Nucleus accumbens (tissue), 56 donors: Measurements from ENCODE around the gene STAB1.
"Not testable (repeated sequence)": the region's sequence is repeated elsewhere in the genome, so short reads cannot be mapped to it uniquely, and the experiment has no call there.

ENCODE experiments used
- DNase-seq, 56 donors: peaks; one replicate each; lab custom pipeline; 2025; lab: John Stamatoyannopoulos, UW

Gene STAB1

DNA sequence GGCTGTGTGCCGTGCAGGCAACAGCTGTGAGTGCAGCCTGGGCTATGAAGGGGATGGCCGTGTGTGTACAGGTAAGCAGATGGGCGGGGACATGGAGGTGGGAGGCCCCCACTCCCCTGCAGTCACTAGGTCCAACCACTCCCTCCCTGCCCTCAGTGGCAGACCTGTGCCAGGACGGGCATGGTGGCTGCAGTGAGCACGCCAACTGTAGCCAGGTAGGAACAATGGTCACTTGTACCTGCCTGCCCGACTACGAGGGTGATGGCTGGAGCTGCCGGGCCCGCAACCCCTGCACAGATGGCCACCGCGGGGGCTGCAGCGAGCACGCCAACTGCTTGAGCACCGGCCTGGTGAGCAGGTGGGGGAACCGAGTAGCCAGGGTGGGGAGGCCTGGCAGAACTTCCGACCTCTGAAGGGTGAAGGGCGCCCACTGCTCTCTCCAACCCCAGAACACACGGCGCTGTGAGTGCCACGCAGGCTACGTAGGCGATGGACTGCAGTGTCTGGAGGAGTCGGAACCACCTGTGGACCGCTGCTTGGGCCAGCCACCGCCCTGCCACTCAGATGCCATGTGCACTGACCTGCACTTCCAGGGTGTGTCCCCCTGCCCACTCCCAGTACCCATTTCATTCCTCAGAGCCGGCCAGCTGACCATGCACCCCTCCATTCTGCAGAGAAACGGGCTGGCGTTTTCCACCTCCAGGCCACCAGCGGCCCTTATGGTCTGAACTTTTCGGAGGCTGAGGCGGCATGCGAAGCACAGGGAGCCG lies 26.9 kb downstream of the STAB1 start:
- no peak for DNase-seq

DNA sequence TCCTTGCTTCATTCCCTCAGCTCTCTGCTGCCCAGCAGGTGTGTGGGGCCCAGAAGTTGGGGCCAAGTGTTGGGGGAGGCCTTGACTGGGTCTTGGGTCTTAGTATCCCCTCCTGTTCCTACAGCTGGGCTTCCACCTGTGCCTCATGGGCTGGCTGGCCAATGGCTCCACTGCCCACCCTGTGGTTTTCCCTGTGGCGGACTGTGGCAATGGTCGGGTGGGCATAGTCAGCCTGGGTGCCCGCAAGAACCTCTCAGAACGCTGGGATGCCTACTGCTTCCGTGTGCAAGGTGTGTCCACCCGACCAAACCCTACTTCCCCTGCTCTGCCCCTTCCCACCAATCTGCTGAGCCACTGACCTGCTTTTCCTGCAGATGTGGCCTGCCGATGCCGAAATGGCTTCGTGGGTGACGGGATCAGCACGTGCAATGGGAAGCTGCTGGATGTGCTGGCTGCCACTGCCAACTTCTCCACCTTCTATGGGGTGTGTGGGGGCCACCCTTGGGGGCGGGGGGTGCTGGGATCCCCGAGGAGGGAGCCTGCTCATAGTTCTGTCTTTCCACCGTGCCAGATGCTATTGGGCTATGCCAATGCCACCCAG lies 27.6 kb downstream of the STAB1 start:
- no peak for DNase-seq

DNA sequence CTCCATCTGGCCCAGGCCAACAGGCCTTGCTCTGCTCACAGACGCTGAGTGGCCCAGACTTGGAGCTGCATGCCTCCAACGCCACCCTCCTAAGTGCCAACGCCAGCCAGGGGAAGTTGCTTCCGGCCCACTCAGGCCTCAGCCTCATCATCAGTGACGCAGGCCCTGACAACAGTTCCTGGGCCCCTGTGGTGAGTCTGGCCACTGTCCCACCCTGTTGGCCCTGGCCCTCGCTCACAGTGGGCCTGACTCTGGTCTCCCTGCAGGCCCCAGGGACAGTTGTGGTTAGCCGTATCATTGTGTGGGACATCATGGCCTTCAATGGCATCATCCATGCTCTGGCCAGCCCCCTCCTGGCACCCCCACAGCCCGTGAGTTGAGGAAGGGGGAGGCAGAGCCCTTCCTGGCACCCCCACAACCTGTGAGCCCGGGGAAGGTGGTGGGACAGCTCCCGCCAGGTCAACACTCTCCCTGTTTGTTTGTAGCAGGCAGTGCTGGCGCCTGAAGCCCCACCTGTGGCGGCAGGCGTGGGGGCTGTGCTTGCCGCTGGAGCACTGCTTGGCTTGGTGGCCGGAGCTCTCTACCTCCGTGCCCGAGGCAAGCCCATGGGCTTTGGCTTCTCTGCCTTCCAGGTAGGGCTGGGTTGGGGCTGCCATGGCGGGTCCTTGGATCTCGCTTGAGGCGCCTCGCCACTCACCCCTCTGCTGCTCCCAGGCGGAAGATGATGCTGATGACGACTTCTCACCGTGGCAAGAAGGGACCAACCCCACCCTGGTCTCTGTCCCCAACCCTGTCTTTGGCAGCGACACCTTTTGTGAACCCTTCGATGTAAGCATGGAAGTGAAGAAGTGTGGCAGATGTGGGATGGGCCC lies 28.5 kb downstream of the STAB1 start:
- no peak for DNase-seq

DNA sequence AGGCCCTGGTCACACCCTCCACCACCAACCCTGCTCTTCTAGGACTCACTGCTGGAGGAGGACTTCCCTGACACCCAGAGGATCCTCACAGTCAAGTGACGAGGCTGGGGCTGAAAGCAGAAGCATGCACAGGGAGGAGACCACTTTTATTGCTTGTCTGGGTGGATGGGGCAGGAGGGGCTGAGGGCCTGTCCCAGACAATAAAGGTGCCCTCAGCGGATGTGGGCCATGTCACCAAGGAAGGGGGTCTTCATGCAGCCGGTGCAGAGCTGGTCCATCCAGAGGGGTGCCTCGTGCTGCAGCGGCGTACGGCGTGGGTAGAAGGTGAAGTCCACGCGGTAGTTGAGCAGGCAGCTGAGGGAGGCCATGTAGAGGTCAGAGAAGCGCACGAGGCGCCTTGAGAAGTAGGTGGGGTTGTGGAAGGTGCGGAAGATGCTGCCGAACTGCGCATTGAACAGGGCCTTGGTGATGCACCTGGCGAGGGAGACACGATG lies 29.2 kb downstream of the STAB1 start:
- DNase-seq = no peak

DNA sequence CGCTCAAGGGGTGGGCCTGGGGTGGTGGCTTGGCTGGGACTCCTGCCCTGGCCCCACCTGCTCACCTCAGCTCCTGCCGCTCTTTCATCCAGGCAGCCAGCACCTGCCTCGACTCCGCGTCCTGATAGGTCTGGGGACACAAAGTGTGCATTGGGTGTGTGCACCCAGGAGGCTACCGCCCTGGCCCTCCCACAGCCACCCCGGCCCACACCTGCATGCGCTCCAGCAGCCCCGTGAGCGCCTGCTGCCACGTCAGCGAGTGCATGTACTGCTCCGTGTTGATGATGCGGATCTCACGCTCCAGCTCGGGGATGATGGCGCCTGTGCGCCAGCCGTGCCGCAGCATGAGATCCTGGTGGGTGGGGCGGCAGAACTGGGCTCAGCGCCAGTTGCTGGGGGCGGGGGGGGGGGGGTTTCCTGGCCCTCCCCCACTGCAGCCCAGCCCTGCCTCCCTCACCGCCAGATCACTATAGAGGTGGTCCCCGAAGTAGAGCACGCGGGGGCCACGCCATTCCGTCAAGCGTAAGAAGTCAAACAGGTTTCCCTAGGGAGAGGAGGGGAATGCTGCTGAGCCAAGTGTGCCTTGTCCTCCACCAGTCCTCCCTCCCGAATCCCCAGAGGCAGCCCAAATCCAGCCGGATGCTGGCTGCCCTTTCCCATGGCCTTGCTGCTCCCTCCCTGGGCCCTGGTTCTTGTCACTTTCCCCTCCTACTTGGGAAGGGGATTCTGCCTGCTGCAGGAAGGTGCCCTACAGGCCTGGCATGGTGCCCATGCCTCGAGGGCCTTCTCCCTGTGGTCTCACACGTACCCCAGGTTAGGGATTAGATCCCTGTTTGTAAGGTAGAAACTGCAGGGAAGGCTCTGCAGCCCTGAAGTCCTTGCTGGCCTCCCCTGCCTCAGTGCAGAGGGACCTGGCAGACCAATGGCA lies 29.9 kb downstream of the STAB1 start:
- DNase-seq = no peak

DNA sequence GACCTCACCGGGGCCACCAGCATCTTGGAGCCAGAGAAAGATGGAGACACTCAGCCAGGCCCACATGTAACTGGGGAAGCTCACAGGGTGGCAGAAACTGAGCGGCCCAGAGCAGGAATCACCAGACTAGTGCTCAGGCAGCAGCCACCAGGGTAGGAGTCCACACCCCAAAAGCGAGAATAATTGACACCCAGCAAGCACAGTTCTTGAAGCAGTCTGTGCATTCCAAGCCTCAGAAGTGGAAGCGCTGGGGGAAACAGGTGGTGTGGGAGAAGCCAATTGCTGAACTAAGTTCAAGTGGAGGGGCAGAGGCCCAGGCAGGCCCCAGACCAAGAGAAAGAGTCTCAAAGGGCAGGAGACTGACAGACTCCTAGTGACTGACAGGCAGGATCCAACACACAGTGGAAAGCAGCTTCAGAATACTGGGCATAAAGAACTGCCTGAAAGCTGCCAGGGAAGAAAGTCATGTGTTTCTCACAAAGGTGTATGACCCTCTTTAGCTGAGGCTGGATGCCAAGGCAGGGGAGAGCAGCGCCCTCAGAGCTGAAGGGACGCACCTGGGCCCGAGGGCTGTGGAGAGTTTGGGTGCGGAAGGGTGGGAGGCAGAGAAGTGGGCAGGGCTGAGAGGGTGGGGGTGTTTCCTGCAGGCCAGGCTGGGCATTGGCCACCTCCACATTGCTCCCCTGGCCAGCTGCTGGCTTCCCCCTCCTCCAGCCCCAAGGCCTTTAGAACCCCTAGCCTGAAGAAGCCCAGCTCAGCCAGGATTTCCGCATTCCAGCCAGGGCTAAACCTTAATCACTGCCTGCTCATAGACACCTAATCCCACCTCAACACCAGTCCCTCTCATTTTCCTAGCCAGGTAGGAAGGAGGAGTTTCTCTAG lies 30.8 kb downstream of the STAB1 start:
- DNase-seq = no peak

DNA sequence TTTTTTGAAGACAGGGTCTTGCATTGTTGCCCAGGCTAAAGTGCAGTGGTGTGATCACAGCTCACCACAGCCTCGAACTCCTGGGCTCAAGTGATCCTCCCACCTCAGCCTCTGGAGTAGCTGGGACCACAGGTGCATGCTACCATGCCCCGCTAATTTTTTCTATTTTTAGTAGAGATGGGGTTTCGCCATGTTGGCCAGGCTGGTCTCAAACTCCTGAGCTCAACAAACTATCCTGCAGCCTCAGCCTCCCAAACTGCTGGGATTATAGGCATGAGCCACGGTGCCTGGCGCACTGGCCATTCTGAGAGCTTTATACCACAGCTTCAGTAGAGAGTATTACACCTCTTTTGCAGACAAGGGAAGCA lies 31.5 kb downstream of the STAB1 start:
- DNase-seq = not testable (repeated sequence)

DNA sequence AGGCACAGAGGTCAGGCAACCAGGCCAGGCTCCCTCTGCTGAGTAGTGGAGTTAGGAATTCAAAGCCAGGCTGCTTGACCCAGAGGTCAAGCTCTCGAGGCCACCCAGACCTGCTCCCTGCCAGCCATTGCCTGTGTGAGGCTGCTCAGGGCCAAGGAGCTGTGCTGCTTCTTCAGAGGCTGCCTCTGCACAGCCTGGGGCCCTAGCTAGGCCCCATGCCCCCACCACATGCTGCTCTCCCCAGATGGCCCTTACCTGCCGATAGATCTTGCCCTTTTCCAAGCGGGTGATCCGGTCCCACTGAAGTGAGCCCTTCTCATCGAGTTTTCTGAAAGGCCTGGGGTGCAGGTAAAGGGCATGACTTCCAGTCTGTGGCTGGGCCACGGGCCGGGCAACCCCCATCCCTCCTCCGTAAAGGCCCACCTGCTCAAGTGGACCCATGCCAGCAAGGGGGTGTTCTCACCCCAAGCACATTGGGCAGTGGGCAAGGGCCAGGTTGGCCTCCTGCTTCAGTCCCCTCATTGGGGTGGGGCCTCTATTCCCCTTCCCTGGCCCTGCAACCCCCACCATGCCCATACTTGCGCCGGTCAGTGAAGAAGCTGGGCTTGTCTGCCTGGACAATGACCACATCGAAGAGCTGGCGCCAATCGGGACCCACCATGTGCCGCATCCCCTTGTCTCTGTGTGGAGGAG lies 32.0 kb downstream of the STAB1 start:
- DNase-seq = no peak

DNA sequence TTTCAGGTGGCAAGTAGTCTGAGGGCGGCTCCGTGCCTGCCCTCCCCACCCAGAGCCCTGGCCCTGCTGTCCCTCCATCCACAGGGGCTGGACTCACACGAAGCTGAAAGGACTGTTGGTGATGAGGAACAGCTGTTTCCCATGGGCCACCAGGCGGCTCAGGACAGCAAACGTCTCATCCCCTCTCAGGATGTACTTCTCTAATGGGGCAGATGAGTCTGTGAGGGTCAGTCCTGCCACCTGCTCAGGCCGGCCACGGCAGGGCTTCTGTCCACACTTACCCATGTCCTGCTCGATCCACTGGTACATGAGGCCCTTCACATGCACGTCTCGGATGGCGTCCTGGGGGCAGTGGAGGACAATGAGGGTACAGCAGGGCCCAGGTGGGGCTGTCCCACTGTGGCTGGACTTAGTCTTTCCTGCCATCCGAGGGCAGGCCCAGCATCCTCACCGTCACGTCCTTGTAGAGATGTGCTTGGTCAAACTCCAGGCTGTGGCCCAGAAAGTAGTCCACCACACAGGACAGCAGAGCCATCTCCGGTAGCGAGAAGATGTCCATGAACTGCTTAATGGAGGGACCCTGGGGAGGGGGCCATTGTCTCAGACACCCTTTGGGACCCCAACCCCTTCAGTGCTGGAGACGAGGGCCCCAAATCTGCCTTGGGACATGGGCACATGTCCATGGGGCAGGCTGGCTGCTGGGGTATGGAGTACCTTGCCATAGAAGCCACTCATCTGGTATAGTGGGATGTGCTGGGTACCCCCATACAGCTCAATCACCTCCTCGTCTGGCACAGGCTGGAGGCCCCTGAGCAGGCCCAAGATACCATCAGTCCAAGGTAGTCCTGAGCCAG lies 32.8 kb downstream of the STAB1 start:
- no peak for DNase-seq

DNA sequence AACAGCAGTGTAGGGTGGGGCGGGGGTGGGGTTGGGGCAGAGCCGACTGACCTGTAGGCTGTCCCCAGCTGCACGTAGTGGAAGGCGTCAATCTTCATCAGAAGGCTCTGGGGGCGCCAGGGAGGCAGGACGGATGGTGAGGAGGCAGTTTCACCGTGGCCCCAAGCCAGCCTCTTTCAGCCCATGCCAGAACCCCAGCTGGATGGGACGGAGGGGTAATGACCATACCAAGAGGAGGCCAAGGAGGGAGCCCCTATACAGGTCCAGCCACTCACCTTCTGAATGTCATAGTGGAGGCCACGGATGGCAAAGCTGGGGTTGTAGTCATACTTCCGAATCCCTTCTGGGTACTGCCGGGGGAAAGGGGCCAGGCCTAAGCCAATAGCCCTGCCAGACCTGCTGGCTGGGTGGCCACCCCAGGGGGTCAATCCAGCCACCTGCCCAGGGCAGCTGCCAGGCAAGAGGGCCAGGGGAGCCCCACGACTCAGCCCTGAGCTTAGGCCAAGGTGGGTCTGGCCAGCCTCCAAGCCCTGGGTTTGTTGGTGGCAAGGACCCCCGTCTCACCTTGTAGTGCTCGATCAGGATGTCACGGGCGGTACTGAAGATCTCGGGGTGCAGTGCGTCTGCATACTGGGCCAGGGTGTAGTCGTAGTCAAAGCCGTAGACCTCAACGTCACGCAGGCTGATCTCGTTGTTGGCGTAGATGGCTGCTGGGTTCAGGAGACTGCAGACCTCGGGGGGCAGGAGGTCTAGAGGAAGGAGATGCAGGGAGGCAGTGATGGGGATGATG lies 33.6 kb downstream of the STAB1 start:
- no peak for DNase-seq

DNA sequence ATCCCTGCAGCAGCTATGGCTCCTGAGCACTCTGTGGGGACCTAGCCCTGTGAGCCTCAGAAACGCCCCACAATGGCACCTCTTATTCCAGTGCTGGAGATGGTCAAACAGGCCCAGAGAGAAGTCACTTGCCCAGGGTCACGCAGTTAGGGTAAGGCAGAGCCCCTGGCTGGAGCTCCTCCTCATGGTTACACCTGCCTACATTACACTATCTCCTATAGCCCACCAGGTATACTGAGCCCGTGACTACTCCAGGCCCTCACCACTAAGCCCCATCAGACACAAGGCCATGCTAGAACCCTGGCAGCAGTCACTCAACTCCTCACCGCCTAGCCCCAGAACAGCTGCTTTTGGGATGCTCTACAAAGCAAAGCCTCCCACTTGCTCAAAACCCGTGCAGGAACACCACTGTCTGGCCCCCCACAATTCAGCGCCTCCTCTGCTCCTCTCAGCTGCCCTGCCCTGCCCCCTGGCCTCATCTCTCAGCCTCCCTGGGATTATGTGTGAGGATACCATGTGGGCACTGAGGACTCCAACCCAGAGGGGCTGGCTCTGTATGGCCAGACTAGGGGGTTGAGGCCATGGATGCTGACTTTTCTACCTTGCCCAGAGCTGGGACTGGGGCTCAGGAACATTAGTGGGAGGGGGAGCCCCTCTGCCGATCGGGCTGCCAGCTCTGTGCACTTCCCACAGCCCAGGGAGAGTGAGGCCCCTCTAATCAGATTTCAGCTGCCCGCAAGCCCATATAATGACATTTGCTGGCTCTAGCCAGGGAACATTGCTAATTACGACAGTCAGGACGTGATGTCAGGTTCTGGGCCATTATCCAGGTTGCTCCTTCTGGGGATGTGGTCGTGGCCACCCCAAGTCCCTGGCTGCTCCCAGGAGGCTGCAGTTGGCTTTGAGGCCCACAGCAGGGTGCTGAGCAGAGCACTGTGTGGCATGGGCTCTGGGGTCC lies 34.5 kb downstream of the STAB1 start:
- DNase-seq = no peak

DNA sequence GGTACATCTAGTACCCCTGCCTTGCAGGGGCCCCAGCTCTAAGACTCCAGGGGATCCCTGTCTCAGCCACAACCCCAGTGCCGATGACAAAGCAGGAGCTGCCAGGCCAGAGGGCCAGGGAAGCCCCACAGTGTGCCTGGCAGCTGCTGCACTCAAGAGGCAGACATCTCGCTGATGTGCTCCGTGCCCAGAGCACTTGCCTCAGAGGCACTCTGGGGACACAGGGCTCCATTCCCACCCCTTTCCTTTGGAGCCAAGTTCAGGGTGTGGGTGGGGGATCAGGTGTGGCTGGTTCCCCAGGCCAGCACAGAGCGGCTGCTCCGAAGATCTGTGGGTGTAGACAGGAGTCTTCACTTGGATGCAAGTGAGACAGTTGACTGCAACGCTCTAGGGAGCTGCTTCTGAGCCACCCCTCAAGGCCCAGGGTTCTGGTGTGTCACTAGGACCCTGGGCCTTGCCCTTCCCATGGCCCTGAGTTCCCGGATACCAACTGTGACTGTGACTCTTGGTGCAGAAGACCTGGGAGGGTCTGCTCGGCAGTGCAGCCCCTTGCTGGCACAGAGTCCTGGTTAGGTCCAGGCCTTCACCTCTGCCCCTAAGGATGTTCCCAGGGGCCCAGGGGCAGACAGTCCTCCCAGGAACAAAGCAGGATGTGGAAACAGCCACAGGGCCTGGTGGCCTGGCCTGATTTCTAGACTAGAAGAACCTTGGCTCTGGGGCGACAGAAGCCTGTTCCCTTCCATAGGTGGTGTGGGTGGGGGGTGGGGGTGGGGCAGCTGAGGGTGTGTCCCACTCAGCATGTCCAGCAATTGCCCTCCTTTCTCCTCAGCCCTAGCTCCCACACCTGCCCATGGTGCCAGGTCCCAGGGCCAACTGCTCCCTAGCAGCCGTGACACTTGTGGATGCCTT lies 36.0 kb downstream of the STAB1 start:
- no peak for DNase-seq

DNA sequence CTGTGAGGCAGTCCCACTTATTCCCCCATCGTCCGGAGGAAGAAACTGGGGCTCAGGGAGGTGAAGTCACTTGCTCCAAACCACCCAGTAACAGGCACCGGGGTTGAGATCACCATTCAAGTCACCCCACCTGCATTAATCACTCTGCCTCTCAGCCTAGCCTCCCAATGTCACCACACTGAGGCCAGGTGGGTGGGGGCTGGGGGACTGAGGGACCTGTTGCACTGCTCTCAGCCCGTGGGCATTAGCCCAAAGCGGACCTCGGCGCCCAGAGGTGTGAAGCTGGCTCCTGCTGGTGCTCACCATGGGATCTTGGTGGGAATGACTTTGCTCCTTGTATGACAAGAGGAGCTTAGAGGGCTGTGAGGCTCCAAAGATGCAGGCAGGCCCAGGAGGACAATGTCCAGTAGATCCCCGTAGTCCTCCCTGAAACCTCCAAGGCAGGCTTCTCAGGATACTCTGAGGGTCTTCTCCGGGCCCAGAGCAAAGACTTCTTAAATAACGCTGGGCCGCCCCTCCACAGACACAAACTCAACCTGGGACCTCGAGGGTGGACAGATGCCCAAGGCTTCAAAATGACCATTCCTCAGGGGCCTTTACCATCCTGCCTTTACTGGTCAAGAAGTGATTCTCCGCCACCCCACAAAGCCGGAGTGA lies 36.9 kb downstream of the STAB1 start:
- DNase-seq = no peak

DNA sequence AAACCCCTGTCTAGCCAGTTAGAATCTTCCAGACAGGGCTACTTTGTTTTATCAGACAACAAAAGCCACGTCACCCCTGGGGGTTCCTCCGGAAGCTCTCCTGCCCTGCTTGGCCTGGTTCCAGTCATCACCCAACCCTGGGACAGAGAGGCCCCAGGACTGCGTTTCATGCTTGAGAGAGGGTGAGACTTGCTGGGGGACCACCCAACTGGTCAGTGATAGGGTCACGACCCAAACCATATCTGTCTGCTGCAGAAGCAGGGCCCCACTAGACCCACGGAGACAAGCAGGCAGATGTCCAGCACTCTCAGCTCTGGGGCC lies 37.3 kb downstream of the STAB1 start:
- DNase-seq = peak in 1 of 56 donors; percentile 27
